ENCODE measurements around the gene LTBP1. TPM values are rescaled to one million over a fixed set of nuclear protein-coding genes. Genes with fewer than 3 reads are reported as not detected.

LTBP1 gene
- total and polyA plus RNA-seq, 2 donors (not counting 1 experiment from before 2014, with no cell fraction given), result 0.69 TPM; not detected in 1

- CTCF ChIA-PET, result no interaction called here
- H3K27ac ChIP-seq (ENCODE audit: low read length in 2 of 2), result no peak overlapping the region
- no peaks in the 10 kb centered on the region for H3K27me3 ChIP-seq (replicated peaks in 1 of 4; ENCODE audit: control extremely low read depth in 1 of 4, control insufficient read depth in 3 of 4, insufficient read depth in 4 of 4, low read length in 3 of 4)
- Mint-ChIP-seq H3K4me1 (no peaks in the 10 kb centered on the region), H3K27ac (no peak overlapping the region), H3K9me3 (ENCODE audit: insufficient read depth) (peaks cover 2% of the 10 kb centered on the region), H3K4me3 (no peak overlapping the region), H3K27me3 (peaks cover 2% of the 10 kb centered on the region)
- peaks cover 0 to 1% (median 0%) of the 10 kb centered on the region in 3 donors for H3K9me3 ChIP-seq (ENCODE audit: control extremely low read depth in 1 of 3, control insufficient read depth in 2 of 3, insufficient read depth in 1 of 3, low read length in 2 of 3)
- H3K36me3 ChIP-seq (replicated peaks in 1 of 2; ENCODE audit: control extremely low read depth in 1 of 2, control insufficient read depth in 1 of 2, extremely low read depth in 1 of 2, insufficient read depth in 2 of 2, low read length in 1 of 2), result no peaks in the 10 kb centered on the region
- DNase-seq (no peak), ATAC-seq (ENCODE audit: low read depth) (no peak)
- no peak overlapping the region for H3K4me2 ChIP-seq (replicated peaks; ENCODE audit: low read depth, low read length, poor library complexity, severe bottlenecking)
- no peaks in the 10 kb centered on the region for H3K4me1 ChIP-seq (ENCODE audit: control insufficient read depth in 2 of 2, insufficient read depth in 2 of 2, low read length in 2 of 2)
- no peak overlapping the region for H3K9ac ChIP-seq (ENCODE audit: low read length)
- WGBS (ENCODE audit: insufficient coverage), result no CpG with 5 or more reads among the region's 1 CpG
- H2AFZ ChIP-seq (ENCODE audit: insufficient read depth, low read depth, low read length, poor library complexity, severe bottlenecking), result no peak overlapping the region
- intact Hi-C loops (cut with micrococcal nuclease), result no loop called here
- no peak overlapping the region for H3K4me3 ChIP-seq (ENCODE audit: control extremely low read depth in 1 of 5, extremely low read depth in 1 of 5, insufficient read depth in 1 of 5, low read depth in 2 of 5, low read length in 4 of 5)
- TF ChIP-seq CTCF (IDR thresholded peaks at IDR 0.05) (no peak), EZH2 (IDR thresholded peaks at IDR 0.05; ENCODE audit: borderline replicate concordance, insufficient read depth, low read depth, low read length, poor library complexity, severe bottlenecking) (no peak)
- POLR2A ChIA-PET, result no interaction called here
- no peaks in the 10 kb centered on the region for H3K79me2 ChIP-seq (ENCODE audit: control insufficient read depth, insufficient read depth, low read length)
- no peaks in the 10 kb centered on the region for H4K20me1 ChIP-seq (ENCODE audit: control insufficient read depth, insufficient read depth, low read length, poor library complexity, severe bottlenecking)
These were observed 147.6 kb downstream of the LTBP1 start for GRCh38 chr2:33094303-33094702.

GRCh38 chr2:33099989-33100388, 153.2 kb downstream of the LTBP1 start:
- H4K20me1 ChIP-seq (ENCODE audit: control insufficient read depth, insufficient read depth, low read length, poor library complexity, severe bottlenecking), result no peaks in the 10 kb centered on the region
- no peaks in the 10 kb centered on the region for H3K36me3 ChIP-seq (replicated peaks in 1 of 2; ENCODE audit: control extremely low read depth in 1 of 2, control insufficient read depth in 1 of 2, extremely low read depth in 1 of 2, insufficient read depth in 2 of 2, low read length in 1 of 2)
- H3K27ac ChIP-seq (ENCODE audit: low read length in 2 of 2), result no peak overlapping the region
- no peak overlapping the region for H3K4me3 ChIP-seq (ENCODE audit: control extremely low read depth in 1 of 5, extremely low read depth in 1 of 5, insufficient read depth in 1 of 5, low read depth in 2 of 5, low read length in 4 of 5)
- Mint-ChIP-seq H3K9me3 (ENCODE audit: insufficient read depth) (no peaks in the 10 kb centered on the region), H3K27ac (no peak overlapping the region), H3K27me3 (peaks cover 9% of the 10 kb centered on the region), H3K4me1 (no peaks in the 10 kb centered on the region), H3K4me3 (no peak overlapping the region)
- ATAC-seq (ENCODE audit: low read depth) (no peak), DNase-seq (no peak)
- no peaks in the 10 kb centered on the region for H3K27me3 ChIP-seq (replicated peaks in 1 of 4; ENCODE audit: control extremely low read depth in 1 of 4, control insufficient read depth in 3 of 4, insufficient read depth in 4 of 4, low read length in 3 of 4)
- intact Hi-C loops (cut with micrococcal nuclease), result no loop called here
- H3K79me2 ChIP-seq (ENCODE audit: control insufficient read depth, insufficient read depth, low read length), result no peaks in the 10 kb centered on the region
- 100% methylated on average over 4 of the region's 4 CpGs for WGBS (ENCODE audit: insufficient coverage)
- no peak overlapping the region for H3K9ac ChIP-seq (ENCODE audit: low read length)
- no peak overlapping the region for H3K4me2 ChIP-seq (replicated peaks; ENCODE audit: low read depth, low read length, poor library complexity, severe bottlenecking)
- H2AFZ ChIP-seq (ENCODE audit: insufficient read depth, low read depth, low read length, poor library complexity, severe bottlenecking), result no peak overlapping the region
- ChIA-PET CTCF (no interaction called here), POLR2A (no interaction called here)
- H3K9me3 ChIP-seq (ENCODE audit: control extremely low read depth in 1 of 3, control insufficient read depth in 2 of 3, insufficient read depth in 1 of 3, low read length in 2 of 3), result peaks cover 0 to 1% (median 0%) of the 10 kb centered on the region in 3 donors
- H3K4me1 ChIP-seq (ENCODE audit: control insufficient read depth in 2 of 2, insufficient read depth in 2 of 2, low read length in 2 of 2), result no peaks in the 10 kb centered on the region
- TF ChIP-seq CTCF (IDR thresholded peaks at IDR 0.05) (no peak), EZH2 (IDR thresholded peaks at IDR 0.05; ENCODE audit: borderline replicate concordance, insufficient read depth, low read depth, low read length, poor library complexity, severe bottlenecking) (no peak)
